Gastrocnemius medialis (tissue), 4 donors: ENCODE results near the gene PLSCR3.

Experiments
- CTCF ChIP-seq, 5 experiments: fragments of 450-650 bp in 3 of 5; fragments of 200-600 bp in 2 of 5; sonication (generic) in 2 of 5; IDR thresholded peaks in 4 of 5; conservative IDR thresholded peaks in 1 of 5; 1 replicate in 4 of 5; 2 replicates in 1 of 5; pipeline ENCODE4 v1.5.1; 2016 to 2019; ENCODE audit warnings: antibody characterized with exemption in 5 of 5, mild to moderate bottlenecking in 3 of 5, moderate library complexity in 3 of 5
- POLR2A ChIP-seq, 2 donors: fragments of 450-650 bp; IDR thresholded peaks; one replicate each; pipeline ENCODE4 v1.6.1; 2017; ENCODE audit warnings: antibody characterized with exemption in 2 of 2, mild to moderate bottlenecking in 2 of 2, moderate library complexity in 2 of 2

- TF ChIP-seq CTCF (IDR thresholded peaks at IDR 0.05 in 4 of 5, conservative IDR thresholded peaks at IDR 0.05 in 1 of 5) (no peak), POLR2A (IDR thresholded peaks at IDR 0.05) (no peak)
Measured at GRCh38 chr17:7411427-7411750, 17.1 kb upstream of the PLSCR3 start.
